HFFc6 (cell line): Measurements from ENCODE around the gene PPP4R3A. TPM values are rescaled to one million over a fixed set of nuclear protein-coding genes. Genes with fewer than 3 reads are reported as not detected.
"Not testable (repeated sequence)": the region's sequence is repeated elsewhere in the genome, so short reads cannot be mapped to it uniquely, and the experiment has no call there.

ENCODE experiments used
- DNase-seq: peaks from one replicate; pipeline ENCODE4 v3.0.0-alpha.2; 2018
- H3K27ac Mint-ChIP-seq: 2 replicates; pipeline ENCODE4 v1.8.0; 2020; ENCODE audit warnings: mild to moderate bottlenecking, mixed read lengths
- H3K27me3 Mint-ChIP-seq: 2 replicates; pipeline ENCODE4 v1.8.0; 2021; ENCODE audit warnings: mild to moderate bottlenecking, moderate library complexity, mixed read lengths; ENCODE audit not compliant: insufficient read depth
- H3K36me3 Mint-ChIP-seq: 2 replicates; pipeline ENCODE4 v1.8.0; 2021; ENCODE audit warnings: low read depth, mixed read lengths
- H3K4me1 Mint-ChIP-seq: 2 replicates; pipeline ENCODE4 v1.8.0; 2020; ENCODE audit warnings: low read depth, mixed read lengths
- H3K4me3 Mint-ChIP-seq: 2 replicates; pipeline ENCODE4 v1.8.0; 2020; ENCODE audit warnings: mild to moderate bottlenecking, moderate library complexity, mixed read lengths
- H3K9me3 Mint-ChIP-seq: 2 replicates; pipeline ENCODE4 v1.8.0; 2020; ENCODE audit warnings: mild to moderate bottlenecking, mixed read lengths
- CTCF ChIP-seq: fragments of 200-600 bp; sonication (generic); IDR thresholded peaks from 2 replicates; pipeline ENCODE4 v1.5.0; 2021; ENCODE audit warnings: antibody characterized with exemption, mild to moderate bottlenecking
- total RNA-seq, 6 experiments: library from RNA; stranded (reverse); fragmentation: NEBNext Ultra II Directional; extraction: Animal tissue kit (Norgen Biotek cat#: 25700); gene quantifications; 2 replicates in 1 of 6; 3 replicates in 5 of 6; pipeline ENCODE4 v1.2.3, GENCODE V29; 2021

Gene PPP4R3A
- total RNA-seq, 6 experiments from 2014 or later, result 49.0 to 55.6 (median 53.3) TPM

GRCh38 chr14:91454155-91454554 lies 56.0 kb downstream of the PPP4R3A start:
- Mint-ChIP-seq H3K27me3 (peaks cover 4% of the 10 kb centered on the region; the same call in 1 of the 2 replicates), H3K4me3 (no peak overlapping the region), H3K4me1 (no peaks in the 10 kb centered on the region), H3K27ac (no peak overlapping the region), H3K36me3 (peaks cover 34% of the 10 kb centered on the region), H3K9me3 (no peaks in the 10 kb centered on the region)
- no peak for DNase-seq
- no peak for TF ChIP-seq CTCF

- TF ChIP-seq CTCF, result no peak
- H3K36me3 Mint-ChIP-seq, result peaks cover 33% of the 10 kb centered on the region
- H3K4me1 Mint-ChIP-seq, result no peaks in the 10 kb centered on the region
- H3K9me3 Mint-ChIP-seq, result no peaks in the 10 kb centered on the region
- H3K27me3 Mint-ChIP-seq, result peaks cover 6% of the 10 kb centered on the region; the same call in 1 of the 2 replicates
- no peak overlapping the region for H3K27ac Mint-ChIP-seq
- H3K4me3 Mint-ChIP-seq, result no peak overlapping the region
- no peak for DNase-seq
Observed at GRCh38 chr14:91453744-91454143, 56.4 kb downstream of the PPP4R3A start.

GRCh38 chr14:91444335-91445020 lies 65.6 kb downstream of the PPP4R3A start:
- Mint-ChIP-seq H3K4me1 (no peaks in the 10 kb centered on the region), H3K27me3 (peaks cover 14% of the 10 kb centered on the region; the same call in 1 of the 2 replicates), H3K27ac (no peak overlapping the region), H3K4me3 (no peak overlapping the region), H3K36me3 (no peaks in the 10 kb centered on the region), H3K9me3 (peaks cover 8% of the 10 kb centered on the region; the same call in 1 of the 2 replicates)
- DNase-seq, result no peak
- TF ChIP-seq CTCF, result no peak

- peaks cover 28% of the 10 kb centered on the region for H3K9me3 Mint-ChIP-seq
- H3K27ac Mint-ChIP-seq, result no peak overlapping the region
- TF ChIP-seq CTCF, result no peak
- no peak overlapping the region for H3K4me3 Mint-ChIP-seq
- peaks cover 9% of the 10 kb centered on the region; the same call in 1 of the 2 replicates for H3K36me3 Mint-ChIP-seq
- DNase-seq, result no peak
- peaks cover 10% of the 10 kb centered on the region; the same call in 1 of the 2 replicates for H3K27me3 Mint-ChIP-seq
- H3K4me1 Mint-ChIP-seq, result no peaks in the 10 kb centered on the region
Observed at GRCh38 chr14:91439345-91439744, 70.8 kb downstream of the PPP4R3A start.

GRCh38 chr14:91438845-91439244 lies 71.3 kb downstream of the PPP4R3A start:
- Mint-ChIP-seq H3K27me3 (peaks cover 10% of the 10 kb centered on the region; the same call in 1 of the 2 replicates), H3K9me3 (peaks cover 28% of the 10 kb centered on the region), H3K36me3 (peaks cover 9% of the 10 kb centered on the region; the same call in 1 of the 2 replicates), H3K4me1 (no peaks in the 10 kb centered on the region), H3K27ac (no peak overlapping the region), H3K4me3 (no peak overlapping the region)
- DNase-seq, result no peak
- no peak for TF ChIP-seq CTCF

GRCh38 chr14:91436266-91436665 lies 73.8 kb downstream of the PPP4R3A start:
- H3K4me3 Mint-ChIP-seq, DNase-seq, H3K4me1 Mint-ChIP-seq, H3K36me3 Mint-ChIP-seq, H3K27me3 Mint-ChIP-seq, H3K27ac Mint-ChIP-seq: not testable (repeated sequence)
- peaks cover 28% of the 10 kb centered on the region for H3K9me3 Mint-ChIP-seq
